Thymus (tissue), 11 donors: ENCODE measurements around the gene USO1. TPM values are rescaled to one million over a fixed set of nuclear protein-coding genes. Genes with fewer than 3 reads are reported as not detected.

ENCODE experiments used
- DNase-seq, 9 donors: peaks; one replicate each; pipeline ENCODE4 v3.0.0-alpha.2; 2013; ENCODE audit warnings: low spot score in 9 of 9, low read depth in 6 of 9, missing footprints in 1 of 9
- H3K27ac ChIP-seq, 2 donors: one replicate each; pipeline ENCODE4 v1.5.1; 2013; ENCODE audit warnings: control low read depth in 1 of 2, low read depth in 1 of 2, low read length in 1 of 2, mild to moderate bottlenecking in 1 of 2, moderate library complexity in 1 of 2
- H3K27me3 ChIP-seq, 2 donors: one replicate each; pipeline ENCODE4 v1.5.1; 2013; ENCODE audit warnings: low read length in 1 of 2; ENCODE audit not compliant: control insufficient read depth in 2 of 2, insufficient read depth in 1 of 2
- H3K36me3 ChIP-seq, 2 donors: one replicate each; pipeline ENCODE4 v1.5.1; 2013; ENCODE audit warnings: low read length in 1 of 2, mild to moderate bottlenecking in 1 of 2, moderate library complexity in 1 of 2; ENCODE audit not compliant: control insufficient read depth in 2 of 2, insufficient read depth in 2 of 2
- H3K4me1 ChIP-seq, 2 donors: one replicate each; pipeline ENCODE4 v1.5.1; 2013; ENCODE audit warnings: low read length in 2 of 2; ENCODE audit not compliant: control insufficient read depth in 2 of 2, insufficient read depth in 2 of 2
- H3K4me3 ChIP-seq, 2 donors: one replicate each; pipeline ENCODE4 v1.5.1; 2013; ENCODE audit warnings: low read length in 2 of 2, control low read depth in 1 of 2, mild to moderate bottlenecking in 1 of 2
- H3K9me3 ChIP-seq, 2 donors: one replicate each; pipeline ENCODE4 v1.5.1; 2013; ENCODE audit warnings: low read length in 1 of 2, mild to moderate bottlenecking in 1 of 2; ENCODE audit not compliant: control insufficient read depth in 2 of 2, insufficient read depth in 1 of 2
- WGBS: extraction: QIAGEN DNeasy Blood & Tissue Kit; methylation state at CpG from one replicate; pipeline ENCODE4 v1.1.7; 2013; 5-methylcytosine and 5-hydroxymethylcytosine counted together
- polyA plus RNA-seq: library from polyadenylated mRNA; stranded (reverse); fragments of 200-250 nt; gene quantifications from one replicate; pipeline ENCODE4 v1.2.3, GENCODE V29; 2013
- total RNA-seq: library from RNA; stranded (reverse); fragments of 120-200 nt; gene quantifications from one replicate; pipeline ENCODE4 v1.2.4, GENCODE V29; 2013
- donor health status: healthy.

USO1 gene
- total and polyA plus RNA-seq, 2 donors = 42.6 to 45.4 TPM

DNA sequence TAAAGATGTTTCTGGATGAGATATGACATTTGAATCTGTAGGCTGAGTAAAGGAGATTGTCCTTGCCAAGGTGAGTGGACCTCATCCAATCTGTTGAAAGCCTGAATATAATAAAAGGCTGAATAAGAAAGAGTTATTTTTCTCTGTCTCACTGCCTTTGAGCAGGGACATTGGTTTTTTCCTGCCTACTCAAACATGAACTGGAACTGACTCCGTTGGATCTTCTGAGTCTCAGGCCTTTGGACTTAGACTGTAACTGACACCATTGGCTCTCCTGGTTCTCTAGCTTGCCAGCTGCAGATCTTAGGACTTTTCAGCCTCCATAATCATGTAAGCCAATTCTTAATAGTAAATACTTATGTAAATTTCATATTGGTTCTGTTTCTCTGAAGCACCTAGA, 134.3 kb downstream of the USO1 start:
- Histone ChIP-seq H3K4me3 (no peak overlapping the region), H3K36me3 (no peaks in the 10 kb centered on the region), H3K27me3 (no peaks in the 10 kb centered on the region), H3K4me1 (no peaks in the 10 kb centered on the region), H3K27ac (no peak overlapping the region), H3K9me3 (no peaks in the 10 kb centered on the region)
- DNase-seq = no peak
- WGBS = 37% methylated on average over 1 of the region's 1 CpG

DNA sequence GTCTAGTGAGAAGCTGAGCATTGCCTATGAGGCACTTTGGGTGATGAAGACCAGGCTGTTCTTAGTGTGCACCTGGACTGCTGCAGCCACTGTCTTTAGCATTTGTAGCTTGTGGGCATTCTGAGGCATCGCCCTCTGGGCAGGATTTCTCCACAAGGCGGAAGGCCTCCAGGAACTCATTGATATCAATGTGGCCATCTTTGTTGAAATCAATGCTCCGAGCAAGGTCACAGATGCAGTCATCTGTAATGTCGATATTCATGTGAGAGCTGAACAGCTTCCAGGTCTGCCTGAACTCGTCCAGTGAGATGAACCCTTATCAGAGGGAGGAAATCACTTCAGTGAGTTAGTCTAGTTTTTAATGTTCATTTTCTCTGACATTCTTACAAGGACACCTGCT, 136.2 kb downstream of the USO1 start:
- H3K4me1 ChIP-seq = no peaks in the 10 kb centered on the region
- WGBS = 95% methylated on average over 5 of the region's 5 CpGs
- H3K9me3 ChIP-seq = no peaks in the 10 kb centered on the region
- H3K36me3 ChIP-seq = no peaks in the 10 kb centered on the region
- DNase-seq = no peak
- H3K27ac ChIP-seq = no peak overlapping the region
- no peaks in the 10 kb centered on the region for H3K27me3 ChIP-seq
- no peak overlapping the region for H3K4me3 ChIP-seq

Other genes starting within 250 kb of the USO1 start
- gene RCHY1, start 210.2 kb upstream of the USO1 start, total RNA-seq = 14.1 TPM
- gene RCHY1, start 210.2 kb upstream of the USO1 start, polyA plus RNA-seq = 19.7 TPM
- gene THAP6, start 210.1 kb upstream of the USO1 start, total RNA-seq = 10.7 TPM
- gene THAP6, start 210.1 kb upstream of the USO1 start, polyA plus RNA-seq = 7.8 TPM
- not detected for gene ODAPH, start 168.5 kb upstream of the USO1 start, total RNA-seq
- gene ODAPH, start 168.5 kb upstream of the USO1 start, polyA plus RNA-seq = 0.21 TPM
- 0.14 TPM for gene CDKL2, start 94.0 kb upstream of the USO1 start, total RNA-seq
- gene CDKL2, start 94.0 kb upstream of the USO1 start, polyA plus RNA-seq = 0.25 TPM
- 101 TPM for gene G3BP2, start 51.2 kb upstream of the USO1 start, total RNA-seq
- gene G3BP2, start 51.2 kb upstream of the USO1 start, polyA plus RNA-seq = 43.3 TPM
- gene PPEF2, start 177.9 kb downstream of the USO1 start, total RNA-seq = under 0.01 TPM
- gene PPEF2, start 177.9 kb downstream of the USO1 start, polyA plus RNA-seq = 0.07 TPM
- gene NAAA, start 216.4 kb downstream of the USO1 start, total RNA-seq = 26.1 TPM
- gene NAAA, start 216.4 kb downstream of the USO1 start, polyA plus RNA-seq = 21.7 TPM